ENCODE results near the gene DENND11. TPM values are rescaled to one million over a fixed set of nuclear protein-coding genes. Genes with fewer than 3 reads are reported as not detected.

Gene DENND11
- total RNA-seq, 4 donors from 2014 or later, result 17.0 to 24.1 (median 19.1) TPM

GRCh38 chr7:141665208-141666035 is 36.5 kb downstream of the DENND11 start:
- no peak for TF ChIP-seq CTCF (IDR thresholded peaks at IDR 0.05; ENCODE audit: low read depth)

GRCh38 chr7:141664450-141664849 is 37.5 kb downstream of the DENND11 start:
- TF ChIP-seq CTCF (IDR thresholded peaks at IDR 0.05; ENCODE audit: low read depth), result no peak

- no peak for TF ChIP-seq CTCF (IDR thresholded peaks at IDR 0.05; ENCODE audit: low read depth)
These were observed 38.7 kb downstream of the DENND11 start for GRCh38 chr7:141663081-141663849.

- TF ChIP-seq CTCF (IDR thresholded peaks at IDR 0.05; ENCODE audit: low read depth), result no peak
These were observed 41.7 kb downstream of the DENND11 start for GRCh38 chr7:141660259-141660658.

GRCh38 chr7:141659501-141659900 is 42.5 kb downstream of the DENND11 start:
- TF ChIP-seq CTCF (IDR thresholded peaks at IDR 0.05; ENCODE audit: low read depth), result no peak

GRCh38 chr7:141654551-141654950 is 47.4 kb downstream of the DENND11 start:
- TF ChIP-seq CTCF (IDR thresholded peaks at IDR 0.05; ENCODE audit: low read depth), result no peak

GRCh38 chr7:141652691-141653090 is 49.3 kb downstream of the DENND11 start:
- TF ChIP-seq CTCF (IDR thresholded peaks at IDR 0.05; ENCODE audit: low read depth), result no peak
